K562 (cell line): ENCODE measurements around the gene SLC22A23.

ENCODE experiments used
- CTCF ChIP-seq, 3 experiments: IDR thresholded peaks in 2 of 3; conservative IDR thresholded peaks in 1 of 3; 2 replicates each; pipeline ENCODE4 v1.5.1; 2011 to 2012; ENCODE audit warnings: low read length in 3 of 3, mild to moderate bottlenecking in 3 of 3, control low read depth in 2 of 3, improper control_type of control experiment in 1 of 3, inconsistent platforms in 1 of 3, low read depth in 1 of 3, mixed read lengths in 1 of 3, moderate library complexity in 1 of 3; ENCODE audit not compliant: insufficient read depth in 2 of 3
- EP300 ChIP-seq: IDR thresholded peaks from 2 replicates; pipeline ENCODE4 v1.6.1; 2012; ENCODE audit warnings: low read length, improper control_type of control experiment
- HDAC6 ChIP-seq: IDR thresholded peaks from 2 replicates; pipeline ENCODE4 v1.6.1; 2012; ENCODE audit warnings: low read depth, mild to moderate bottlenecking, control low read depth, inconsistent platforms, low read length, moderate library complexity
- KAT7 ChIP-seq: sonication (generic); formaldehyde crosslinking; IDR thresholded peaks from 2 replicates; pipeline ENCODE4 v1.8.0; 2022; ENCODE audit warnings: missing genetic modification reagents, mild to moderate bottlenecking, borderline replicate concordance
- KLF6 ChIP-seq: fragments of 250-450 bp; sonication (Bioruptor Pico); IDR thresholded peaks from 2 replicates; pipeline ENCODE4 v1.4.0; 2020; ENCODE audit warnings: mild to moderate bottlenecking, moderate library complexity, borderline replicate concordance
- MEF2A ChIP-seq: IDR thresholded peaks from 2 replicates; pipeline ENCODE4 v1.6.1; 2011; ENCODE audit warnings: low read depth, mild to moderate bottlenecking, low read length, moderate library complexity; ENCODE audit not compliant: control insufficient read depth
- NFE2 ChIP-seq: IDR thresholded peaks from 2 replicates; pipeline ENCODE4 v1.6.1; 2014; ENCODE audit warnings: antibody characterized with exemption, low read depth
- POLR2A ChIP-seq: fragments of 450-650 bp; conservative IDR thresholded peaks from 2 replicates; pipeline ENCODE4 v1.6.1; 2016
- RBM17 ChIP-seq: fragments of 200-400 bp; formaldehyde crosslinking; IDR thresholded peaks from 2 replicates; pipeline ENCODE4 v1.6.1; 2017; ENCODE audit warnings: low read depth, mild to moderate bottlenecking, low read length, borderline replicate concordance
- SNRNP70 ChIP-seq: fragments of 200-400 bp; formaldehyde crosslinking; optimal IDR thresholded peaks from 2 replicates; pipeline ENCODE3; 2017; ENCODE audit warnings: low read depth, low read length
- SRSF9 ChIP-seq: fragments of 200-400 bp; formaldehyde crosslinking; IDR thresholded peaks from 2 replicates; pipeline ENCODE4 v1.6.1; 2017; ENCODE audit warnings: low read depth, low read length, borderline replicate concordance
- YY1 ChIP-seq, 3 experiments: IDR thresholded peaks; 2 replicates each; pipeline ENCODE4 v1.6.1; 2011; ENCODE audit warnings: low read length in 2 of 3, mild to moderate bottlenecking in 2 of 3, moderate library complexity in 2 of 3, borderline replicate concordance in 1 of 3, control low read depth in 1 of 3, low read depth in 1 of 3; ENCODE audit not compliant: insufficient read depth in 3 of 3, insufficient replicate concordance in 2 of 3, control insufficient read depth in 1 of 3, insufficient read length in 1 of 3; ENCODE audit errors: extremely low read depth in 1 of 3
- ZNF24 ChIP-seq: fragments of 450-650 bp; IDR thresholded peaks from 2 replicates; pipeline ENCODE4 v1.6.1; 2016
- ZNF274 ChIP-seq: IDR thresholded peaks from 2 replicates; pipeline ENCODE4 v1.6.1; 2011; ENCODE audit warnings: low read depth, mild to moderate bottlenecking, low read length, moderate library complexity, borderline replicate concordance

GRCh38 chr6:3310703-3311102 is 146.1 kb downstream of the SLC22A23 start:
- no peak for TF ChIP-seq ZNF274
- no peak for TF ChIP-seq KLF6 (CRISPR knock-in tag)
- no peak for TF ChIP-seq SRSF9
- TF ChIP-seq YY1 (IDR thresholded peaks at IDR 0.05; ENCODE audit: borderline replicate concordance in 1 of 3, control insufficient read depth in 1 of 3, extremely low read depth in 1 of 3, insufficient read depth in 3 of 3, insufficient read length in 1 of 3, insufficient replicate concordance in 2 of 3, low read depth in 1 of 3, low read length in 2 of 3): no peak
- no peak for TF ChIP-seq MEF2A
- no peak for TF ChIP-seq SNRNP70
- no peak for TF ChIP-seq RBM17
- TF ChIP-seq HDAC6: no peak
- no peak for TF ChIP-seq NFE2
- no peak for TF ChIP-seq EP300
- no peak for TF ChIP-seq POLR2A
- TF ChIP-seq KAT7: no peak
- TF ChIP-seq ZNF24: no peak
- TF ChIP-seq CTCF (IDR thresholded peaks at IDR 0.05 in 2 of 3, conservative IDR thresholded peaks at IDR 0.05 in 1 of 3; ENCODE audit: insufficient read depth in 2 of 3, low read depth in 1 of 3, low read length in 3 of 3): no peak
